LNCAP (cell line): ENCODE measurements around the gene TTLL7.

ENCODE experiments used
- CTCF ChIP-seq: fragments of 450-650 bp; IDR thresholded peaks from 2 replicates; pipeline ENCODE4 v1.5.1; 2017; ENCODE audit warnings: mild to moderate bottlenecking

Gene TTLL7

GRCh38 chr1:83827741-83828140 lies 171.2 kb downstream of the TTLL7 start:
- no peak for TF ChIP-seq CTCF

GRCh38 chr1:83822208-83822607 lies 176.7 kb downstream of the TTLL7 start:
- TF ChIP-seq CTCF: no peak

- no peak for TF ChIP-seq CTCF
Measured at GRCh38 chr1:83819436-83819835, 179.5 kb downstream of the TTLL7 start.

- TF ChIP-seq CTCF: no peak
Measured at GRCh38 chr1:83818916-83819315, 180.0 kb downstream of the TTLL7 start.

GRCh38 chr1:83816836-83817235 lies 182.1 kb downstream of the TTLL7 start:
- no peak for TF ChIP-seq CTCF

- TF ChIP-seq CTCF: no peak
Measured at GRCh38 chr1:83815330-83815729, 183.6 kb downstream of the TTLL7 start.
